HG03039 (cell line): ENCODE results near the gene GPC6.

Source experiments
- ATAC-seq: cut with Tn5 transposase; IDR thresholded peaks from one replicate; pipeline ENCODE4 v1.9.1; 2021; ENCODE audit warnings: mild to moderate bottlenecking, moderate library complexity; ENCODE audit not compliant: unreplicated experiment

Gene GPC6

GRCh38 chr13:93956426-93956825 is 729.8 kb downstream of the GPC6 start:
- ATAC-seq, result no peak

- ATAC-seq, result no peak
These were observed 730.8 kb downstream of the GPC6 start for GRCh38 chr13:93957371-93957770.

DNA sequence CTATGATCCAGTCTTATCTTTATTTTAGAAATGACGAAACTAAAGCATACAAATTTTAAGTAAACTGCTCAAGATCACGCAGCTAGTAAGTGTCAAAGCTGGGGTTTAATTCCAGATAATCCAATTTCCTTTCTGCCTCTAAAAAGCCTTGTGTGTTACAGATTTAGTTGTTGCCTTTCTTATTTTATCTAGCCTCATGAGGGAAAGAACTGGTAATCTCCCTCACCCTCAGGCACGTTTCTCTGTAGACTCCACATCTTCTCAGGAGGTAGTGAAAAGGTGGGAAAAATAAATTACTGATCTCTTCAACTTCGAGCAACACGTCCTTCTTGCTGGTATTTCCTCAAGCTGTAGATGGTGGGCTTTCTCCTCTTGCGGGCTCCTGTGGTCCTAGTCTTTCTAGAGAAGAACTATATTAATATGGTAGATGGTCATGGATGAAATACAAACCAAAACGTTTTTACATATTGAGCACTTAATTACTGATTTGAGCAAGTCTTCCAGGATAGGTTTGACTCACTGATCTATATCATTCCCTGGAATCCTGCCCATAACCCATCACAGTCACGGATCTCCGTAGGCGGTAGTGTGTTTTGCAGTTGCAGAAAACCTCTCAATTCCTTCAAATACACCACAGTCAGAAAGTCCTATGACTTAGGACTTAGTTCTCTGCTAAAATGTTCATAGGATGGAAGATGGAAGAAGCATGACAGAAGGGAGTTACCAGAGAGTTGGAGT is 733.4 kb downstream of the GPC6 start:
- no peak for ATAC-seq

DNA sequence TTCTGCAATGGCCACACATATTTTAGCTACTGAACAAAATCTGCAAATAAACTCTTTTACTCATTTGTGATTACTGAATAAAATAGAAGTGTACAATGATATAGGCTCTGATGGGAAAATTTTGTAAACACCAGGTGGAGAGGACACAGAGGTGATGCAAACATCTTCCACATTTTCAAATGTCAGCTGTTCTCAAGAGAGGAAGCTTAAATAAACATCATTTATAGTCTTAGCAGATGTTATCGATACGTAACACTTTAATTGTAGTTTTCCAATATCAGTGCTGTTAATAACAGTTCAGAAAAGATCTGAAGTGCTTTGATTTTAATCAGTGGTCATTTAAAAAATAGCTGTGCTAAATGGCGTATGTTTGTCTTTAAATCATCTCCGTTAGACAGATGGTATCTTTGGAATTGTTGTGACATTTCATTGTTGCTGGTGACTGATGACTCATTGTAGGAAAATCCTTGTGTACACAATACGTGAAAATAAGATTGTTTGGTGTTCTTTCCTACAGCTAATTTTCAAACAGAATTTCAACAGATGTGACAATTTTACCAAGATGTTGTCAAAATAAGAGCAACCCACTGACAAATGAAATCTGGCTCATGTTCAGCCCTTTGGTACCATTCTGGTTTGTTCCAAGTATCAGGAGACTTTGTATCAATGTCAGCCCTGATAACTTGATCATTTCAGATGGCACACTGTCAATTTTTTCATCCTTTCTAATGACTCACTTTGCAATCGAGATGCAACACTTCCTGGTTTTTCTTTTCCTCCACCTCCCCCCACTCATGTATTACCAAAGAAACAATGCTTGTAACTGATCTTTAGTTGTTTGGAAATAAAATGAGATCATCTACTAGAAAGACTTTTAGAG is 736.9 kb downstream of the GPC6 start:
- no peak for ATAC-seq

DNA sequence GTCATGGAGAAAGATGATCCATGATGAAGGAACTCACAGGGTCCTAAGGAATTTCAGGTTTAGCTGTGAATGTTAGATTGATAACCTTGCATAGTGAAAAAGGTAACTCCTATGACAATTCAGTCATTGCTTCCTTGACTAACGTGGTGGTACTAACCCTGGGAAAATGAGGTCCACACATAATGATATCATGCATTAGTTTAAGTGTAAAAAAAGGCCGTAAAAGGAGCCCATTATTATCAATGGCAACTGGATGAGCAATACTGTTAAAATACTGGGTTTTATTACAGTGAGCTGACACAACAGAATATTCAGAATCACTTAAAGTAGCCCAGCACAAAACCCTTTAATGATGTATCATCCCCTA is 737.5 kb downstream of the GPC6 start:
- ATAC-seq, result no peak

GRCh38 chr13:93965587-93965986 is 739.0 kb downstream of the GPC6 start:
- ATAC-seq, result no peak

- ATAC-seq, result no peak
These were observed 739.8 kb downstream of the GPC6 start for GRCh38 chr13:93966267-93966936.

DNA sequence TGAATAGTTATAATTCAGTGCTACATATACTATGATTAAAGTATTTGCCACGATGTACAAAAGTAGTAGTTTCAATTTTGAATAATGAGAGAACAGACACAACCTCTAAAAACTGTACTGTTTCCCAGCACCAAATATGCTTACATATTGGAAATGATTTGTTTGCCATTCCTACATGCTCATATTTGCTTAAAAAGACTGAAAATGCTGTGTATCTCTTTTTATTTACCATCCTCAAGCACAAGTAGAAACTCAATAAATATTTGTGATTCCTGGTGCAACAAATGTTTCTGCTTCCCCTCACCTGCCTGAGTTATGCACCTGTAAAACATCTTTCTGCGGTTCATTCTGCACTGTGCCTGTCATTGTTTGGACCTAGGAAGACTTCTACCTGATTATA is 740.7 kb downstream of the GPC6 start:
- no peak for ATAC-seq

DNA sequence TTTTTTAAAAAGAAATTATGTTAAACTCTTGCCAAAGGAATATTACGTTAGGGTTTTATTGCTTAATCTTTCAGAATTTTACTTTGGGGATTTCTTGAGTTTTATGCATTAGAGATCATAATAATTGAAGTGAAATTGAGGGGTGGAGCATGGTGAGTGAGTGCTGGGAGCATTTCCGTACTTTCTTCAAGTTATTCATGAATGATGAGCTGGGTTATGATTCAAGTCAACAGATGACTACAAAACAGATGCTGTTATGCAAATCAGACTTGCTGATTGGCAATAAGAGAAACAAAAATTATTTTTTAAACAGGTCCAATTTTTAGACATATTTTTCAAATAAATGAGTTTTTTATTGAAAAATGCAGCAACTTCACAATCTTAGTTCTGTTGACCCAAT is 748.6 kb downstream of the GPC6 start:
- no peak for ATAC-seq

DNA sequence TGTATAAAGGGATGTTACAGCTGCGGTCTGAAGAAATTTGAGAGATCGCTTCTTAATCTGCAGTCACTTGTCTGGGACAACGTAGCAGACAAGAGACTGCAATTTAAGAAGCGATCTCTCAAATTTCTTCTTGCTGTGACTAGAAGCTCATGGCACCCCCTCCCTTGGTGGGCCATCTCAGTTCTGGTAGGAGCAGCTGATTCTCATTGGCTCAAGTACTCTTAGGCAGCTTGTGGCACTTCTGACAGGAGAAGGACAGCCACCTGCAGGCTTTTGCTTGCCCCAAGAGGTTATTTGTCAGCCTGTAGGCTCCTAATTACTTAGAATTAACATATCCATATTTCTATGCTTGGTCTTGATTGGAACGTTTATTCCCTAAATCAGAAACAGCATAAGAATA is 749.9 kb downstream of the GPC6 start:
- no peak for ATAC-seq

DNA sequence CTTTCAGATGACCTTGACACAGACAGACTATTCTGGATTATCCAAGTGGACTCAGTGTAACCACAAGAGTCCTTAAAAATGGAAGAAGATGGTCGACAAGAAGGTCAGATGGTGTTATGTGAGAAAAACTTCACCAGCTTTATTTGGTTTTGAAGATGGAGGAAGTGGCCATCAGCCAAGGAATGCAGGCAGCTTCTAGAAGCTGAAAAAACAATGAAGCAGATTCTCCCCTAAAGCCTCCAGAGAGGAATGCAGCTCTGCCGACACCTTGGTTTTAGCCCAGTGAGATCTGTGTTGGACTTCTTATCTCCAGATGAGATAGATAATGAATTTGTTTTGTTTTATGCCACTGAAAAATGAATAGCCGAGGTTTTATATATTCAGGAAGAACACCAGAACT is 751.4 kb downstream of the GPC6 start:
- ATAC-seq, result no peak

- ATAC-seq, result no peak
These were observed 754.9 kb downstream of the GPC6 start for GRCh38 chr13:93981426-93981977.

DNA sequence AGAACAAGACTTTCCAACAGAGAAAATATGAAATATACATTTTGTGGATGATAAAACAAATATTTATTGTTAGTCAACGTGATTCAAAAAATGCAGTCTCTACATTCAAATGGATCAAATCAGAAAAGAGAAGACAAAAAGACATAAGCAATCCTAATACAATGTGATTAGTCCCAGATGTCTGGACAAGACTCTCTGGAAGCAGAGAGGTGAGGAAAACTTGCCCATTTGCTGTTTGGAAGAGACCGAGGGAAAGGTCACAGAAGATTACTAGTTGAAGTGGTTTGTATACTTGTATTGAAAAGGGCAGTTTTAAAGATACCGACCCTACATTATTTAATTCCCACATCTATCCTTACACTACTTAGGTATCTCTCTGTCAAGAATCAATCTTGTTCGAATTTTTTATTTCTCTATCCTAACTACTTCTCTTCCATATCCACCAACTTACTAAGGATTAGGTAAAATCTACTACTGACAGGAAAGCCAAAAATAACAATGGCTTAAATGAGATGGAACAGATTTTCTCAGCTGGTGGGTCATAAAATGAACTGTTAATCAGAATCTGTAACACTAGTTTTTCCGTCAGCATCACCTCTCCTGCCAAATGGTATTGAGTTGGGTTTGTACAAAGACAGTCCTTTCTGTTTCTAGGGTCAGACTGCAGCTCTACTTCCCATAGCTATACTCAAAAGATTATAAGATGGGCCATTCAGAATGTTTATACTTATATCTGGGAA is 755.7 kb downstream of the GPC6 start:
- ATAC-seq, result no peak

- ATAC-seq, result no peak
These were observed 757.4 kb downstream of the GPC6 start for GRCh38 chr13:93984052-93984451.

GRCh38 chr13:93984876-93985275 is 758.3 kb downstream of the GPC6 start:
- no peak for ATAC-seq

GRCh38 chr13:93987458-93987857 is 760.9 kb downstream of the GPC6 start:
- ATAC-seq, result no peak

GRCh38 chr13:93991569-93991968 is 765.0 kb downstream of the GPC6 start:
- no peak for ATAC-seq

- ATAC-seq, result no peak
These were observed 769.9 kb downstream of the GPC6 start for GRCh38 chr13:93996481-93996880.

- no peak for ATAC-seq
These were observed 779.7 kb downstream of the GPC6 start for GRCh38 chr13:94006296-94006695.

DNA sequence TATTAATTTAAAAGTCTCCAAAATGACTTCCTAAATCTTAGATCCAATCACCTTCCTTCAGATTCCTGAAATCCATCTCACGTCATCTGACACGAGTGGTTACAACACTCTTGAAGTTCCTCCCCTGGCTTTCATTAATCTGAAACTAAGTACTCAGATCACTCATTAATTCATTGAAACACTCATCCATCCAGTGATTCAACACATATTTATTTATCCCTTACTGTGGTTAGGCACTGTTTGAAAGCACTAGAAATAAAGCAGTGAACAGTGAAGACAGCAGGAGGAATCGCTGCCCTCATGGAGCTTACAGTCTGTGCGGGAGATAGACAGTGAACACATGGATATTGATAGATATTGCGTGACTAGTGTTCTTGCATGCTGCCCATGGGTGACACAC is 780.5 kb downstream of the GPC6 start:
- no peak for ATAC-seq

GRCh38 chr13:94009701-94010100 is 783.1 kb downstream of the GPC6 start:
- no peak for ATAC-seq
